NCI-H526 (cell line): ENCODE results near the gene EIF4G2.

Source experiments
- DNase-seq, 2 experiments: peaks; one replicate each; lab custom pipeline; 2025; lab: John Stamatoyannopoulos, UW

The EIF4G2 gene

DNA sequence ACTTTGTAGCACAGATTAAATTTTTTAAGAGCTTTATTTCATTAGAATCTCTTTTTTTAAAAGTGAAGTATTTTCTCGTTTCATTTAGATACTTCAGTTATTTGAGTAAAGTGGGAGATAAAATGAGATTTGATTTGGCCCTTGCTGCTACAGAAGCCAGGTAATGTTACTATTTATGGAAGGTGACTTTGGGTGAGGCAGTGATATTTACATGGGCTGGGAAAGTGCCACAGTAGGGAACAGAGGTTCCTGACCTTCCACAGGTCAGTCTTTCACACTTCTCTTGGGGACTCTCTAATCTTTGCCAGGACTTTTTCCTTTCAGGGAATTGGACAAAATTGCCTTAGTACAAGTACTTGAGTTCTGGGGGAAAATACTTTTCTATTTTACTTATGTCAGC, 37.3 kb downstream of the EIF4G2 start:
- DNase-seq = no peak

GRCh38 chr11:10770626-10771254, 38.0 kb downstream of the EIF4G2 start:
- DNase-seq = peak in 1 of 2 experiments; percentile 71

DNA sequence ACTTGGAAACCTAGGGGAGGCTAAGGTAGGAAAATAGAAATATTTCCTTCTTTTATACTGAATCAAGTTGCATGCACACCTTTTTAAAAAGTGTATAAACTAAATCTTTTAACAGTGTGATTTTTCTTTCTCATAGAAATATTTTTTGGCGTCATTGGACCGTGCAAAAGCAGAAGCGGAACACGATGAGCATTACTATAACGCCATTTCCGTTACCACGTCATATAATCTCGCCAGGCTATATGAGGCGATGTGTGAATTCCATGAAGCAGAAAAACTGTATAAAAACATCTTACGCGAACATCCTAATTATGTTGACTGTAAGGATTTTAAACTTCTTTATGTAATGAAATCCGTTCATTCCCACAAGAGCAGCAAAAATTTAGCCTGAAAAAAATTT, 44.3 kb downstream of the EIF4G2 start:
- DNase-seq = no peak

DNA sequence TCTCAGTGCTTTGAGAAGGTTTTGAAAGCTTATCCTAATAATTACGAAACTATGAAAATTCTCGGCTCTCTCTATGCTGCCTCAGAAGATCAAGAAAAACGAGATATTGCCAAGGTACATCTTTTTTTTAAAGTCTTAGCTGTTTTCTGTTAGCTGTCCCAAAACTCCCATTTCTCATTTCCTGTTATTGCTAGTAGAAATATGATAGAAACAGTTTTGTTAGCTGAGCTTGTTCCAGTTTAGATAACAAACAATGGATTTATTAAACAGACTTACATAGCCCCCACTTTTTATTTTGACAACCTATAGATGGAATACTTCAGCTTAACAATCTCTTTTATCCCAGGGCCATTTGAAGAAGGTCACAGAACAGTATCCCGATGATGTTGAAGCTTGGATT, 45.0 kb downstream of the EIF4G2 start:
- DNase-seq = no peak

DNA sequence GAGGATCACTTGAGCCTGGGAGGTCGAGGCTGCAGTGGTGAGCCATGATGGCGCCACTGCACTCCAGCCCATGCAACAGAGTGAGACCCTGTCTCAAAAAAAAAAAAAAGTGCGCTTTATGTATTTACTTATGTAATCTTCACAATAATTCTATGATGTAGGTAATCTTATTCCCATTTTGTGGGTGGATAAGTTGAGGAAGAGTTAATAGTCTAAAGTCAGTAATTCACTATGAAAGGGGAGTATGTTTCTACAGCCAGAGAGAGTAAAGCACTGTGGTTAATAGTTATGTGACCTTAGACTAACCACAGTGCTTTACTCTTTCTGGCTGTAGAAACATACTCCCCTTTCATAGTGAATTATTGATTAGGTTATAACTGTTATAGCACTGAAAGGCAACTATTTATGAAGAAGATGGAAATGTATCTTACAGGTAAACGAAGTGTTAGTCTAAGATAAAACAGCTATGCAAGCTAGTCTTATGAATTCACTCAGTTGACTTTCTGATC, 45.8 kb downstream of the EIF4G2 start:
- DNase-seq = no peak

DNA sequence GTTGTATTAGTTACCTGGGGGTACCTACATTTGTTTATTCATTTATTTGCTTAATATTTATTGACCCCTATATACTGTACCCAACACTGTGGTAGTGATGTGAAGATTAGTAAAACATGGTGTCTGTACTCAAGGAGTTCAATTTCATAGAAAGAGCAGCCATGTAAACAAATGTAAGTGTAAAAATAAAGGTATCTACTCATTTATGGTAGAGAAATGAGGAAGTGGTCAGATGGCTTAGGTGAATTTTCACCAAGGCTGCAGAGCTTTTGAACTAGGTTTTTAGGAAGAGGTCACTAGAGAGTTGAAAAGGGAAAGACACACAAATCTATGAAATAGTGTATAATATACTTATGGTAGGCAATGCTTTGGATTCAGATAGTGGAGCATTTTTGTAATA, 46.5 kb downstream of the EIF4G2 start:
- no peak for DNase-seq

DNA sequence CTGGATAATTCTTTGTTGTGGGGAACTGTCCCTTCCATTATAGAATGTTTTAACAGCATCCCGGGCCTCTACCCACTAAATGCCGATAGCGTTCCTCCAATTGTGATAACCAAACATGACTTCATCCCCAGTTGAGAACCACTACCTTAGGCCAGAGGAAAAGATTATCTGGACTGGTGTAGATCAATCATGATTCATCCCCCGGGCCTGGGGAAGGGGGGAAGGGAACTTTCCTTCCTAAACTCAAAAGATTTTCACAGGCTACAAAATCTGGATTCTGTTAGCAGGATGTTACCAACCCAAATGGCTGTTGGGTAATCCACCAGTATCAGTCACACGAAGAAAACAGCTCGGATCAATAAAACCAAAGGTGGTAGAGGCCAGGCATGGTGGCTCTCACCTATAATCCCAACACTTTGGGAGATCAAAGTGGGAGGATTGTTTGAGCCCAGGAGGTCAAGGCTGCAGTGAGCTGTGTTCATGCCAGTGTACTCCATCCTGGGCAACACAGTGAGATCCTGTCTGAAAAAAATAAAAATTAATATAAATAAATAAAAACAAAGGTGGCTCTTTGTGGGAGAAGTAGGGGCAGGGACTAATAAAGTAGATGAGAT, 47.5 kb downstream of the EIF4G2 start:
- DNase-seq = no peak

DNA sequence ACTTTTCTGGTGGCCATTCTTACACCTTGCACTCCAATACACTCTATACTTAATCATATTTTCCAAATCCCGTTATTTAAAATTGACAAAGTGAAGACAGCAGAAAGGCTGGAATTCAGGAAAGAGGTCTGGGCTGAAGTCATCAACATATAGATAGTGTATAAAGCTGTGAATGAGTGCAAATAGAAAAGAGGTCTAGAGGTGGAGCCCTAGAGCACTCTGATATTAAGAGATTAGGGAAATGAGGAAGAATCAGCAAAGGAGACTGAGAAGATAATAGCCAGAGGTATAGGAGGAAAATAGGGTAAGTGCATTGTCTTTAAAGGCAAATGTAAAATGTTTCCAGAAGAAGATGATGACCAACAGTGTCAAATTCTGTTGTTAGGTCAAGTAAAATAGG, 49.8 kb downstream of the EIF4G2 start:
- DNase-seq = peak in 1 of 2 experiments; percentile 26

- no peak for DNase-seq
Observed at GRCh38 chr11:10752486-10752885, 56.2 kb downstream of the EIF4G2 start.

DNA sequence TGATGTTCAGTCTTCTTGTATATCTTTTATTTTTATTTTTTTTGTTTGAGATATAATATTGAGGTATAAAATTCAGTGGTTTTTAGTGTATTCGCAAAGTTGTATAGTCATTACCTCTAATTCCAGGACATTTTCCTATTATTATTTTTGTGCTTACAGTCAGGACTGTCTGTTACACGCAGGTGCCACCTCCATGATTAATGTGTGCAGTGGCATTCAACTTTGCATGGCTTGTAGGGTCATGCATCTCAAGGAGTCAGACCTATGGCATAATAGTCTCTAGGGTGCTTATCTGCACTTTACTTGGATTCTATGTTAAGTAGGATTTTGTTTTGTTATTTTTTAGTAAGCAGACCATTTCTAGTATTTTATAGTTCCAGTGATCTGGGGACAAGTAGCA, 56.7 kb downstream of the EIF4G2 start:
- DNase-seq = peak in 1 of 2 experiments; percentile 36

- peak in 1 of 2 experiments; percentile 65 for DNase-seq
Observed at GRCh38 chr11:10751581-10751940, 57.2 kb downstream of the EIF4G2 start.

DNA sequence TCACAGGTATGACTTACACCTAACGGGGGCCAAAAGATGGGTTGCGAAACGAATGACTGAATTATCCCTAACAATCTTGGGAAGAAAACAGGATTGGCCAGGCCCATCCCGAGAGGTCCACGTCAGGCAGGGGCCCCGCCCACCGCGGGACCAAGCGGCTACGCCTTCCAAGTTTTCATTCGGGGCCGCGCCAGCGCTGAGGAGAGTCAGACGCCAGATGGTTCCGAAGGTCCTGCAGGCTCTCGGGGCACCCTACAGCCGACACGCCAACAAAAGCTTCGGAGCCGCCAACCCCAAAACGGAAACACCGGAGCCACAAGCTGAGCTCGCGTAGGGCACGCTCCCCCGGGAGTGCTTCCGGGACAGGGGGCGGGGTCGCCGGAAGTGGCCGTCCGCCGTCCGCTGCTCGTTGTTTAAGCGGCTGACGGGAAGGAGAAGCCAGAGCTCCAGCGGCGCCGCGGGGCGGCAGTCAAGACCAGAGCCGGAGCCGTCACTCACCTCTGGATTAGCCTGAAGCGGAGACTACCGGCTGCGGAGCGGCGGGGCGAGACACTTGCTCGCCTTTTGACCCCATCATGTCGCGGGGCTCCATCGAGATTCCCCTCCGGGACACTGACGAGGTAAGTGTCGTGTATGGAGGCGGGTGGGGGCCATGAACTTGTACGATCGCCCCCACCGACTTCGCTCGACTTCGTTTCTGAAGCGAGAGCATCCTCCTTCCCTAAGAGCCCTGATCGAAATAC, 57.7 kb downstream of the EIF4G2 start, which contains the start of gene CTR9:
CTR9 (plus strand) TSS at position 409 of the 743 bp plus-strand sequence; CDS start at position 576, 167 bp downstream.
- DNase-seq = peak; percentile 95 to 100

DNA sequence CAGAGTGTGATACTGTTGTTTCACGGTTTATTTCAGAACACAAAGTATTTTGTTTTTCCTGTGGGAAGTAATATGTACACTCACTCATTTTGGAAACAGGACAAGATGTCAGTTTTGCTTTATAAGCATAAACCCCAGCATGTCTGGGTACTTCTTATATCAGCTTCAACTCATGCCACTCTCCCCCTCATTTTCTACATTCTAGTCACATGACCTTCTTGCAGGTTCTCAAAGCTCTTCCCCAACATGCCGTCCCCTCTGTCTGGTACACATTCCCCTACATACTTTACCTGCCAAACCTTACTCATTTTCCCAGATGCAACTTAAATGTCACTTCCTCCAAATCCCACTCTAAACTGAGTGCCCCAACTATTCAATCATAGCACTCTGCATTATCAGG, 59.2 kb downstream of the EIF4G2 start:
- no peak for DNase-seq

DNA sequence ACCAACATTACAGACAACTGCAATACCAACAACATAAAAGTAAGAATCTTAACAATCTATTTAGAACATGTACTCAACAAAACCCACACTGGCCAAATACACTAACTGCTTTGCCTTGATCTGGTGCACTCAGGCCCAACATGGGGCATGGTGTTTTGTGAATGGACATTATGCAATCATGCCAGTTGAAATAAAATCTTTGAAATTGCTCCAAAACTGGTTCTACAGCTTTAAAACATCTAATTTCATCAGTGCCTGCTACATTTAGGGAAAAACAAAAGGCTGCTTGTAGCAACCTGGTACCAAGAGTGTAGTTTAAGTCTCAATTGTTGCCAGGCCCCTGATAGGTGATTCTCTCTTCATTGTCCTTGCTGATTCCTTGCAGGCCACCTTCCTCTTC, 61.0 kb downstream of the EIF4G2 start:
- DNase-seq = no peak
